ELF-1 (cell line): ENCODE data around the gene SLC48A1.

Experiments used
- DNase-seq: peaks from one replicate; pipeline ENCODE4 v3.0.0-alpha.2; 2016; ENCODE audit warnings: low read depth, low spot score

SLC48A1 gene

GRCh38 chr12:47824198-47824597 is 51.2 kb downstream of the SLC48A1 start:
- no peak for DNase-seq

DNA sequence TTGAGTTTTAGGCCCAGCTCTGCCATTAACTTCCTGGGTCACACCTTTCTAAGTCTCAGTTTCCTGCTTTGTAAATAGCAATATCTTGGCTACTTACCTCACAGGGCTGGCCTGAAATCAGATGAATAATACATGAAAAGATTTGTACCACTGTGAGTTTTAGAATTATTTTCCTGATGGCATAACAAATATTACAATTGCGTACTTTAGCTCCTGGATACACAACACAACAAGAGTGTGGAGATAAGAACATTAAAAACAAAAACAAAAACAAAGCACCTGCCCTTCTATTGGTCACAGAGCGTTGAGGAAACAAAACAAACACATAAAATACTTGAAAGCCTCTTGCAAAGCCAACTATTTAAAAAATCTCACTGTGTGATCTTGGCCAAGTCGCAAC is 51.6 kb downstream of the SLC48A1 start:
- DNase-seq: no peak

DNA sequence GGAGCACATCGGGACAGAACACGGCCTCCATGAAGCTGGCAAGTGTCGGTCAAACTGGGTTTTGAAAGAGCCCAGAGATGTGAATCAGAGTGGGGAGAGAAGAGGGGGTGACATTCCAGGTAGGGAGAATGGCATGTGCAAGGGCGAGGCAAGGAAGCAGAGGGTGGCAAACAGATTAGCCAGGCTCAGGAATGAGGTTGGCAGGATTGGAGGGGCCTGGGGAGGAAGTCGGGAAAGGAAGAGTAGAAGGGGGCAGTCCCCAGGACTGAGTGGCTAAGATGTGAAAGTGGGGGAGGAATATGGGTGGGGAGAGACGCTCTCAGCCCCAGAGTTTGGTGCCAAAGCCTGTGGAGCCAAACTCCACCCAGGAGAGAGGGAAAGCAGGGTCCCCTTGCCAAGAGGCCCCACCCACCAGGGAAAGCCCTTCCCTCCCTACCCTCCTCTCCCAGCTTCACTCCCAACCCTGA is 52.2 kb downstream of the SLC48A1 start:
- no peak for DNase-seq

GRCh38 chr12:47828008-47828975 is 55.3 kb downstream of the SLC48A1 start:
- no peak for DNase-seq

- DNase-seq: peak; percentile 82
These were observed 56.0 kb downstream of the SLC48A1 start for GRCh38 chr12:47828976-47829482.

DNA sequence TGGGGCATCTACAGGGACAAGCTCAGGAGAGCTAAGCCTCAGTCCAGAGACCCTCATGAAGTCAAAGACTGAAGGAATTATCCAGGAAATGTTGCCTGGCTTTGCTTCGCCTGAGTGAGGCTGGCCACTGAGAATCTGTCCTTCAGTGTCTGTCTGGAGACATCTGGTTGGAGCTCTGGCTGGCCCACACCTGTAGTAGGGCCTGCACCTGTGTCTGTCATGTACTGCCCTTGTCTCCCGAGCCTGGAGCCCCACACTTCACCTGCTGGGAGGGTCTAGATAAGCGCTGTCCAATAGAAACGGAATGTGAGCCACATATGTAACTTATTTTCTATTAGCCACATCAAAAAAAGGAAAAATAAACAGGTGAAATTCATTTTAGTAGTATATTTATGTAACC is 56.5 kb downstream of the SLC48A1 start:
- no peak for DNase-seq
